GM19099 (cell line): Measurements from ENCODE around the gene FAM89B.
A peak's percentile ranks its signal among the peaks of the same experiment; 100 is the strongest.

Source experiments
- POLR2A ChIP-seq: IDR thresholded peaks from 3 replicates; pipeline ENCODE4 v1.6.1; 2011; ENCODE audit warnings: low read depth; ENCODE audit not compliant: insufficient read length; ENCODE audit errors: extremely low read depth

The FAM89B gene

DNA sequence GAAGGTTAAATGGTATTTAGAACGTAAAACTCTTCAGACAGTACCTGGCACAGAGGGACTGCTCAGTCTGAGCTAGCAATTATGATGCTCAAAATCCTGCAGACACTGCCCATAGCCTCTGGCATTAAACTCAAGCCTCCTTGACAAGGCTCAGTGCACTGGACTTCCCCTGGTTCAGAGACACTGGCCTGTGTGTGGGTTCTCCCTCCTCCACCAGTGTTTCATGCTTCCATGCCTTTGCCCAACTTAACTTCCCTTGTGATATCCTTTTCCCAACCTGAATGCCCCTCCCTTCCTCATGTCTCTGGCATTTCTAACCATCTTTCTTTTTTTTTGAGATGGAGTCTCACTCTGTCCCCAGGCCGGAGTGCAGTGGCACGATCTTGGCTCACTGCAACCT is 23.2 kb upstream of the FAM89B start:
- no peak for TF ChIP-seq POLR2A

DNA sequence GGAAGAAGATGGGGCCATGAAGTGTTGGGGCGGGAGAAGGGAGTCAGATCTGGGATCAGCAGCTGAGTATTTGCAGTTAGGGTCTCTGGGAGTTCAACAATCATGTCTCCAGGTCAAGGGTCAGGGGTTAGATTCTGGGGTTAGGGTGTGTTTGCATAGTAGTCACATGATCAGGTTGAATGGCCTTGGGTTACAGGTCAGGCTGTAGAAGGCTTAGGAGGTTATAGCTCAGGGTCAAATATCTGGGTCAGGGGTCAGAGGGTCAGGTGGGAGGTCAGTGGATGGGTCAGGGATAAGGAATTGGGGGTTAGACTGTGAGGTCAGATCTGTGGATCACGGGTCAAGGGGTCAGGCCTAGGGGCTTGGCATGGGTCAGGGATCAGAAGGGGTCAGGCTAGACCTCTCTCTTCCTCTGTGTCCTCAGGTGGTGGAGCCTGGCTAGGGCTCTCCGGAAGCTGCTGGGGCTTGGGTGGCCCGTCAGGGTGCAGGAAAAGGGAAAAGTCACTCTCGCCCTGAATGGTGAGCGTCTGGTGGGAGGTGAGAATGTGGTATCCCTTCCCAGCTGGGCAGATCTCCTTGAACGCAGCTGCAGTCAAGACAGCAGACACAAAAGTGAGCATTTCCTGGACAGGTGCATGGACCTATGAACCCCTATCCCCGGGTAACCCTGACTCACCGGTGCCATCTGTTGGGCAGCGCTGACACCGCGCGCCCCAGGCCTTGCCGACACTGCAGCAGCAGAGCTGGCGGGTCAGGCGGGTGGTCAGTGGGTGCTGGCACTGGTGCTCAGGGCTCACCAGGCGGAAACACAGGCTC is 20.6 kb upstream of the FAM89B start:
- no peak for TF ChIP-seq POLR2A

- TF ChIP-seq POLR2A = no peak
Measured at GRCh38 chr11:65552388-65552951, 19.9 kb upstream of the FAM89B start.

GRCh38 chr11:65553301-65554001 is 18.9 kb upstream of the FAM89B start:
- TF ChIP-seq POLR2A = no peak

DNA sequence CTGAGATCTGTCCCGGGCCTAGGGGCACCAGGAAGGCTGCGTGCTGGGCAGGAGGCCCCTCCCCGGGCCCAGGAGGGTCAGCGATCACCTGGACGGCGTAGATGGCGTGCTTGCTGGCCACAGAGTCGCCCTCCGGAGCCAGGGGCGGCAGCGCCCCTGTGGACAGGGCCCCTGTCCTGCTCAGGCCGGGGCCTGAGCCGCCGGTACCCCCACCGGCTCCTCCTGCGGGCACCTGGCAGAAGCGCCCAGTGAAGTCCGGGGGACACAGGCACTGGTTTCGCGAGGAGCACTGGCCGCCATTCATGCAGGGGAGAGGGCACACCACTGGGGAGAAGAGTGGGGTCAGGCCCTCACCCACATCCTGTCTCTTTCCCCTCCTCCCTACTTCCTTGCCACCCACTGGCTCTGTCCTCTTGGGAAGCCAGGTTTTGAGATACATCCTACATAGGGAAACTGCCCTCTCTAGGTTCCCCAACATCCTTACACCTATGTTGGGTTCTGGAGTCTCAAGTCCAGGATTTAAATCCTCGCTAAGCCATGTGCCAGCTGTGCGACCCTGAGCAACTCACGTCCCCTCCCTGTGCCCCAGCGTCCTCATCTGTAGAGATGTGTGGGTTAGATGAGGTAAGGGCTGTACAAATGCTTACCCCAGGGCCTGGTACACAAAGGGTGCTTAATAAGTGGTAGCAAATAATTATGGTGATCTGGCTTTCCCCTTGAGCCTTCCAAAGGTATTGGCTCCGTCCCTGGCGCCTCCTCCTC is 18.1 kb upstream of the FAM89B start:
- TF ChIP-seq POLR2A = no peak

DNA sequence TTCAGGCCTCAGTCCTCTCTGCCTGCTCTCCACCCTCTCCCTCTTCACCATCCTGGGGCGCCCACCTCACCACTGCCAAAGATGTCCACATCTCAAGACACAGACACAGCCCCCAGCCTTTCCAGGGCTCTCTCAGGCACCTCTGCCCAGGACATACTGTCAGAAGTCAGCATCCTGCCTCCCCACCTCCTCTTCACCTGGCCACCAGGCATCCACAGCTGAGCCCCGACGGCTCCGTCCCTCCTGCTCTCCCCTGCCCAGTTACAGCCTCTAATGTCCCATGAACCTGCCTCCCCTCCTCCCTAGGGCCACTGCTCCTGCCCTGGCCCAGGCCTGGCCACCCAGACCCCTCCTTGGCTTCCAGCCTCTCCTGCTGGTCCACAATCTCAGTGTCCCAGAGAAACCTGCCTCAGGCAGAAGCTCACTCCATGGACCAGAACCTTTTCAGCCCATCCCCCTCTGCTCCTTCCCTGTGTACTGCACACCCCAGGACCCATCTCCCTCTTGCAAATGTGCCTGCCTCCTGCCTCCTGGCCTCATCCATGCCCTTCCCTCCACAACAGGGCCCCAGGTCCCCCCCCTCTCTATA is 17.4 kb upstream of the FAM89B start:
- no peak for TF ChIP-seq POLR2A

DNA sequence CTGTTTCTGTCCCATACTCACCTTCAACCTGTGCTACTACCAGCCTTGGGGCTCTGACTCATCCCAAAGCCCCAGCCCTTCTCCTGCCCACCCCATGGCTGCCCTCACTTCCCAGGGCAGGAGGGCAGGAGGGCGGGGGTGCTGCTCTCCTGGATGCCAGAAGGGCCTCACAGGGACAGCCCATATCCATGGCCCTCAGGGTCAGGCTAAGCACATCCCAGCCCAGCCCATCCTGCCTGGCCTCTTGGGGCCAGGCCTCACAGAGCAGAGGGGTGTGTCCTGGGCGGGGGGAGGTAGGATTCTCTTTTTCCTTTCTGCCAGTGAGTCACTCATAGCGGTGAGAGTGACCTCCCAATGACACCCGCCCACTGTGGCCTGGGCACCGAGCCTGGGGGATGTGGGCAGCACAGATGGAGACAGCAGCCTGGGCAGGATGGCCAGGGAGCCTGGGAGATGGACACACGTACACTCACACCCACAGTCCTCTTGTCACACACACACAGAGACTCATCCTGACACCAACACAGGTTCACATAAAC is 16.6 kb upstream of the FAM89B start:
- TF ChIP-seq POLR2A = no peak

DNA sequence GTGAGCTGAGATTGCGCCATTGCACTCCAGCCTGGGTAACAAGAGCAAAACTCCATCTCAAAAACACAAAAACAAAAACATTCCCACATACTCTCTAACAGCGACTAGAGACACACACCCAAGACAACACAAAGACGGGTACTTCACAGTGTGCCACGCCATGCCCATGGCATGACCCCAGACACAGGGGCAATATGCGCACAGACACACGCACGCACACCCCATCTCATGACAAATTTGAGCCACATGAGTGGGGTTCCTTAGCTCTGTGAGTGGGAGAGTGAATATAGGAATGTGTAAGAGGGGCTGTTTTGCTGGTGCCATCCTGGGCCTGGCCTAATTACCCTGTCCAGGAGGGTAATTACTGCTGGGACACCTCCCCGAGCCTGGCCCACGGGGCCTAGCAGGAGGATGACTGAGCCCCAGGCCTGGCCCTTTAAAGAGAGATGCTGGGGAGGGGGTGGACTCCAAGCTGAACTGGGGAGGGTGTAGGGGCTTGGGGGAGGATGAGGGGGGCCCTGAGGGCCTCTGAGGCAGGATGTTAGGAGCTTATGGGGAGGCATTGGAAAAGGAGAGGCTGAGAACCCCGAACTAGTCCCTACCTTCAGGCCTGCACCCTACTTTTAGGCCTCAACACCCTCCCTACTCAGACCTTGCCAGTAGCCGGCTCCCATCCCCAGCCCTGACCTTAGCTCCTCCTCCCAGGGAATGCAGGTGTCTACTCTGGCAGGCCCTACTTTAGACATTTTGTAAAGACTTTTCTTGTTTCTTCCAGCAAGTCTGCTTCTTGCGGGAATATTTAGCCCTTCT is 15.7 kb upstream of the FAM89B start:
- TF ChIP-seq POLR2A = no peak

DNA sequence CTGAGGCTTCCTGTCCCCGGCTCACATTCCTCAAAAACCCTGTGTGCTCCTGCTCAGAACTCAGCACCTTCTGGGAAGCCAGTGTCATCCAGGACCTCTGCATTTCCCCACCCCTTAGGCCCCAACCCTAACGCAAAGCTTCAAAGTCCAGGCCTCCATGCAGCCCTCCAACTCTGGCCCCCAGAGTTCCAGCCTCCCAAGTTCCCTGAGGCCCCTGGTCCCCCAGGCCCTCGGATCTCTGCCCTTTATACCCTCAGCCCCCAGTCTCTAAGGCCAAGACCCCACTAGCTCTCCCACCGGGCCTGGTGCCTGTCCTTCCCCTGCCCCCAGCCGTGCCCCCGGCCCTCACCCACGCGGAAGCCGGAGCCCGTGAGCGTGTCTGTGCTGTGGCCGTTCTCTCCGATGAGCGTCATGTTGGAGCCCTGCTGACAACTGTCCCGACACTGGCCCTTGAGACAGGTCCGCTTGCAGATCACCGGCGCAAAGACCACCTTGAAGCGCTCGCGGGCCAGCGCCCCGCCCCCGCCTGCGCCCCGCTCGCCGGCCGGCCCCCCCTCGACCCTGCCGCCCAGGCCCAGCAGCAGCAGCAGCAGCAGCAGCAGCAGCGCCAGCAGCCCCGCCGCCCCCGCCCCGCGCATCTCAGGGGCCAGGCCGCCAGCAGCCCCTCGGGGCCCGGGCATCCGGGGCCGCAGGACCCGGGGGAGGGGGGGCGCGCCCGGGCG is 14.9 kb upstream of the FAM89B start:
- TF ChIP-seq POLR2A = no peak

- TF ChIP-seq POLR2A = peak; percentile 42
Measured at GRCh38 chr11:65558002-65558929, 14.1 kb upstream of the FAM89B start, which contains the start of gene LTBP3. Gene LTBP3, minus strand, starts transcription at chr11:65558359. Its CDS starts 400 bp downstream, at chr11:65557959.

GRCh38 chr11:65558930-65559509 is 13.3 kb upstream of the FAM89B start:
- TF ChIP-seq POLR2A = no peak

GRCh38 chr11:65559535-65559934 is 12.8 kb upstream of the FAM89B start:
- no peak for TF ChIP-seq POLR2A
